ENCODE results near the gene CCDC33. TPM values are rescaled to one million over a fixed set of nuclear protein-coding genes. Genes with fewer than 3 reads are reported as not detected.

The CCDC33 gene
- total RNA-seq, 1 experiment from 2014 or later, result not detected

- no peak for DNase-seq (ENCODE audit: extremely low read depth, low read depth)
These were observed 27.6 kb upstream of the CCDC33 start for GRCh38 chr15:74208496-74208895.

GRCh38 chr15:74208901-74209559, 27.1 kb upstream of the CCDC33 start:
- no peak for DNase-seq (ENCODE audit: extremely low read depth, low read depth)

DNA sequence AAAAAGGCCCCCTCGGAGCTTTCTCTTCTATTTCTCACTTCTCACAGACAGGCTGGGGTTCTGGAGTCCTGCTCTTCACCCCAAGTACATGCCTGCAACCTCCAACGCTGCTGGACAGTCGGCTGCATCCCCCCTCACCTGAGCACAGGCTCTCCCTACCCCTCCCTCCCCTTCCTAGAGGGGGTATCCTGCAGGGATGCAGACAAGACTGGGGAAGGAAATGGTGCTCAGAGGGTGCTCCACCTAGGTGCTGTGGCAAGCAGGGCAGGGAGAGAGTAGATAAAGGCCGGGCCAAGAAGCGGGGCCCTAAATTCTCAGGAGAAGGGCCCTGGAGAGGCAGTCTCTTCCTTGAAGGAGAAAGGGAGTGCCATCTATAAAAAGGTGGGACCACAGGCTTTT, 26.6 kb upstream of the CCDC33 start:
- DNase-seq (ENCODE audit: extremely low read depth, low read depth), result no peak

DNA sequence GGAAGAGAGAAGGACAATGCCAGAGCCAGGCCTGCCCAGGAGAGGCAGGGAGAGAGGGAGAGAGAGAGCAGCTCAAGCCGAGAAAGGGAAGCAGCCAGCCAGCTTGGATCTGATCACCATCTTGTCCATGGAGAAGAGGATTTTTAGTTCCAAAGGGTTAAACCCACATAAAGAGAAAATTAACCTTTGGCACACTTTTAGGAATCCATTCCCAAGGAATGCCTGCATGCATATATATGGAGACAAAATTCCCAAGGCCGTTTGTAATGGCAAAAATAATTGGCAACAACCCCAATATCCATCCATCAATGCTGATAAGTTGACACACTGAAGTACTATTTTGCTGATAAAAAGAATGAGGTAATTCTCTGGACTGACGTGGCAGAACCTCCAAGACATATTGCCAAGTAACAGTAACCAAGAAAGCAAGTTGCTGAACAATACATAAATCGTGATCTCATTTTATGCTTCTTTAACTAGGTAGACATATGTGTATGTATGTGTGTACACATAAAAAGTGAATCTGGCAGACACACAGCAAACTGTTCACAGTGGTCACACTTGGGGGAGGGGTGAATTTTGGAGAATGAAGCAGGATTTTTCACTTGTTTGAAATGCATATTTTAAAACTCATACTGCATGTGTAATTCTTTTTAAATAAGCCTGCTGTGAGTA, 26.0 kb upstream of the CCDC33 start:
- DNase-seq (ENCODE audit: extremely low read depth, low read depth), result no peak

DNA sequence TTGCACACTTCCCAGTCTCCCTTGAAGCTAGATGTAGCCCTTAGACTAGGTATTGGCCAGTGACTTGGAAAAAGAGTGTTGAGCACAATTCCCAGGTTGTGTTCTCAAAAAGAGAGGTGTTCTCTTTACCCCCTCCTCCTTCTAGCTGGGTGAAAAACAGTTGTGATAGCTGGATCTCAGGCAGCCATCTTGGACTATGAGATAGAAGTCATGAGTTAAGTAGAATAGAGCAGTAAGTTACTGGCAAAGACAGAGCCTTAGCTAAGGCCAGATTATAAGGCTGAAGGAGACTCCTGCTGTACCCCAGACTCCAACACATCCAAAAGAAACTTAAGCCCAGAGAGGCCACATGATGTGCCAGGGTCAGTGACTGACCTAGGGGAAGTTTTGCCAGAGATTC, 25.4 kb upstream of the CCDC33 start:
- no peak for DNase-seq (ENCODE audit: extremely low read depth, low read depth)

- DNase-seq (ENCODE audit: extremely low read depth, low read depth), result no peak
These were observed 24.5 kb upstream of the CCDC33 start for GRCh38 chr15:74211656-74212055.

GRCh38 chr15:74212494-74212893, 23.6 kb upstream of the CCDC33 start:
- no peak for DNase-seq (ENCODE audit: extremely low read depth, low read depth)

DNA sequence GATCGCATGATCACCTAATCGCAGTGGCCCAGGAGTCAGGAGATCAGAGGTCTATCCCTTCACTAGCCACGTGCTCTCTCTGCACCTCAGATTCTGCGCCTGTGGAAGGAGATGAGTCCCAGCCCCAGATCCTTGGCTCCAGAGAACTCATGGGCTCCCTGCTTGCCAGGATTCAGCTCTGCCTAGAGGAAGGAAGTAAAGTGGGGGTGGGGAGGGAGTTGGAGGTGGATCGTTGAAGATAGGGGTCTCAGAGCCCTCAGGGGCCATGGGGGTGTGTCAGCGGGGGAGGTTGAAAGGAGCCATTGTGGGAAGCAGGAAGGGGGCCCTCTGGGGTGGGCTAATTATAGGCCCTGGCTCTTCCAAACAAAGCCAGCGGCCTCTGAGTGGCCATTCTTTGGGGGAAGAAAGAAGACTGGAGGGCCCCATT, 22.3 kb upstream of the CCDC33 start:
- no peak for DNase-seq (ENCODE audit: extremely low read depth, low read depth)

- DNase-seq (ENCODE audit: extremely low read depth, low read depth), result no peak
These were observed 21.7 kb upstream of the CCDC33 start for GRCh38 chr15:74214324-74215021.

- no peak for DNase-seq (ENCODE audit: extremely low read depth, low read depth)
These were observed 20.2 kb upstream of the CCDC33 start for GRCh38 chr15:74215958-74216357.

- DNase-seq (ENCODE audit: extremely low read depth, low read depth), result no peak
These were observed 19.2 kb upstream of the CCDC33 start for GRCh38 chr15:74216949-74217348.

- no peak for DNase-seq (ENCODE audit: extremely low read depth, low read depth)
These were observed 17.9 kb upstream of the CCDC33 start for GRCh38 chr15:74217907-74218885.

- no peak for DNase-seq (ENCODE audit: extremely low read depth, low read depth)
These were observed 15.5 kb upstream of the CCDC33 start for GRCh38 chr15:74220475-74221248.

DNA sequence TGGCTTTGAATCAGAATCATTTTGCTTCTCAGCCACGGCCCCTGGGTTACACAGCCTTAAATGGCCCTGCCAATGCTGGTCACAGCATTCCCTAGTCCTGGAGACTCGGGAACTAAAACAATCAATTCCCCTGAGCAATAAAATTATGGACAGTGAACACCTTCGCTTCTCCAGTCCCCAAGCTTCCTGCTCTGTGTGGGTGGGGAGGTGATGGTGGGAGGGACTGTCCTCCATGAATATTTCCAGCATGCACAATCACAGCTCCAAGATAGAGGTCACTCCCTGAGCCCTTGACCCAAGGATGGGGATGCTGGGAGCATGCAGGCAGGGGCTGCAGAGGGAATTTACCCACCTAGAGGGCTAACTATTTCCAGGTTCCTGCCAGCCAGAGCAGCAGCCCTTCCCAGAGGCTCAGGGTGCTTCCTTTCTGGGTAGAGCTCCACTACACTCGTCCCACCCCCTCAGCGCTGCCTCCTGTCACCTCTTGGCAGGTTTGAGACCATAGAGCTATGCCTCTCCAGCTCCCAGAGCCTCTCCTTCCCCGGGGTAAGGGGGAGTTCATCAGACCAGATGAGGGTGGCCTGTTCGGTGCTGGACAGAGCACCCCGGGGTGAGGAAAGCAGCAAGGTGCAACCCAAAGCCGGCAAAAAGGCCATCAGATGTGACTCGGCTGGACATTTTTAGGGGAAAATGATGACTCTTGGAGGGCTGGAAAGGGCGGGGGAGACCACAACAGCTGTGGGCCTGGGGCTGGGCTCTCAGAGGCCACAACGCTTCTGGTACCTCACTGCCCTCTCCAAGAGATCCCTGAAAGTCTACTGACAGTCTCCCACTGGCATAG, 14.5 kb upstream of the CCDC33 start:
- DNase-seq (ENCODE audit: extremely low read depth, low read depth), result no peak

GRCh38 chr15:74222240-74223119, 13.6 kb upstream of the CCDC33 start:
- no peak for DNase-seq (ENCODE audit: extremely low read depth, low read depth)

DNA sequence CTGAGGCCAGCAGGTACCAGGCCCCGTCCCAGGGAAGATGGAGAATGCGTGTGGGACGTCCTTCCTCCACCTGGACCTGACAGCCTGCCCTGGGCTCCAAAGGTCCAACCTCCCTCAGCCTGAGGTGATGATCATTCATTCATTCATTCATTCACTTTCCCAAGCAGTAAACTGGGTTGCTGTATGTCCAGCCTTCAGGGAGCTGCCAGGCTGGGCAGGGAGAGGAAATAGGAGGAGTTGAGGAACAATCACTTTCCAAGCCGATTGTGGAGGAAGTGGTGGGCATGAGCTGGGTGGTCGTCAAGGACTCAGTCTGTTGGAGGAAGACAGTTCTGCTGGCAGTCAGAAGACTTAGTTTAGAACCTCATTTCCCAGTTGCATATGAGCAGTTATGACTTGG, 10.2 kb upstream of the CCDC33 start:
- DNase-seq (ENCODE audit: extremely low read depth, low read depth), result no peak

DNA sequence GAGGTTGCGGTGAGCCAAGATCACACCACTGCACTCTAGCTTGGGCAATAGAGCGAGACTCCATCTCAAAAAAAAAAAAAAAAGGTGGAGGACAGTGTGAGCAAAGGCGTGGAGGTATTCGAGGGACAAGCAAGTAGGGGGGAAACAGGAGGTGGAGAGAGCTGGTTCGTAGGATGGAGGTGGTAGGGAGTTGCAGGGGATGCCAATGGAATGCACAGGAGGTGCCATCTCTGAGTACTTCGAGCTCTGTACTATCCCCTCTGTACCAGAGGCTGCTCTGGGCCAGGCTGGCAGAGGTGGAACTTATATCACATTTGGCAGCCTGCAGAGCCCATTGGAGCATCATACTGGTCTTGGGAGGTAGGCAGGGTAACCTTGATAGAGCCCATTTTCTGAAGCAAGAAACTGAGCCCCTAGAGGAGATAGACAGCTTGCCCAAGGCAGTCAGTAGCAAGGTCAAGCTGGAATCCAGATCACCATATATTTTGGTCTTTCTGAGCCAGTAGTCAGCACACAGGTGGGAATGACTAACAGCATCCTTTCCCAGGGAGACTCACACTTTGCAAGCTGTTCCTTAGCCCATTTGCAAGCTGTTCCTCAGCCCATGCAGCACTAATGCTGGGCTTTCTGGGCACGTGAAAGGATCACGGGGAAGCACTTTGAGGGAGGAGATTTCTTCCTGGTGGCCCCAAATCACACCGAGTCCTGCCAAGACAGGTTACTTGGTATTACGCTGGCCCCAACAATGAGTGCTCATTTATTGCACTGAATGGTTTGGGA, 9.2 kb upstream of the CCDC33 start:
- no peak for DNase-seq (ENCODE audit: extremely low read depth, low read depth)
